Activated CD4-positive, alpha-beta T cell treated with anti-CD3 and anti-CD28 coated beads, Interleukin-2, Interleukin-4, amounts not matched to agents 100 ng/mL and 50 ng/mL, durations not matched to agents 16 hours and 8 hours (primary cell): Measurements from ENCODE around the gene SLC2A4RG.

Experiments
- DNase-seq: peaks from one replicate; pipeline ENCODE4 v3.0.0-alpha.2; 2020; ENCODE audit warnings: low spot score

SLC2A4RG gene

GRCh38 chr20:63778034-63778752 lies 38.6 kb downstream of the SLC2A4RG start:
- DNase-seq, result no peak

GRCh38 chr20:63778857-63779256 lies 39.3 kb downstream of the SLC2A4RG start:
- no peak for DNase-seq

GRCh38 chr20:63781181-63781580 lies 41.6 kb downstream of the SLC2A4RG start:
- DNase-seq, result no peak

- DNase-seq, result peak; percentile 77
Measured at GRCh38 chr20:63782051-63782471, 42.5 kb downstream of the SLC2A4RG start.

GRCh38 chr20:63782521-63782971 lies 43.0 kb downstream of the SLC2A4RG start:
- DNase-seq, result no peak

- no peak for DNase-seq
Measured at GRCh38 chr20:63783970-63784369, 44.4 kb downstream of the SLC2A4RG start.

GRCh38 chr20:63785691-63786131 lies 46.1 kb downstream of the SLC2A4RG start:
- DNase-seq, result no peak

GRCh38 chr20:63787302-63787701 lies 47.7 kb downstream of the SLC2A4RG start:
- no peak for DNase-seq

GRCh38 chr20:63787749-63788148 lies 48.2 kb downstream of the SLC2A4RG start:
- no peak for DNase-seq

- DNase-seq, result no peak
Measured at GRCh38 chr20:63789836-63790571, 50.4 kb downstream of the SLC2A4RG start.

- DNase-seq, result no peak
Measured at GRCh38 chr20:63790572-63791168, 51.1 kb downstream of the SLC2A4RG start.

- DNase-seq, result no peak
Measured at GRCh38 chr20:63791497-63792156, 52.1 kb downstream of the SLC2A4RG start.

- DNase-seq, result no peak
Measured at GRCh38 chr20:63792866-63793265, 53.3 kb downstream of the SLC2A4RG start.
